ENCODE data around the gene ADGRE2. TPM values are rescaled to one million over a fixed set of nuclear protein-coding genes. Genes with fewer than 3 reads are reported as not detected.
A peak's percentile ranks its signal among the peaks of the same experiment; 100 is the strongest.

ADGRE2 gene
- polyA plus RNA-seq, 3 donors: 13.1 to 91.1 (median 47.6) TPM

- Histone ChIP-seq H2AFZ (ENCODE audit: insufficient read depth, low read depth, low read length, poor library complexity, severe bottlenecking) (no peak overlapping the region), H3K4me2 (replicated peaks; ENCODE audit: extremely low read depth, low read length, poor library complexity, severe bottlenecking) (no peak overlapping the region), H3K4me1 (ENCODE audit: control insufficient read depth in 1 of 2, insufficient read depth in 2 of 2, low read length in 2 of 2) (peaks cover 6 to 7% of the 10 kb centered on the region in 2 donors), H3K27ac (ENCODE audit: low read depth in 1 of 2, low read length in 2 of 2) (no peak overlapping the region), H4K20me1 (ENCODE audit: insufficient read depth, low read length) (peaks cover 23% of the 10 kb centered on the region), H3K9ac (ENCODE audit: insufficient read depth, low read length, poor library complexity, severe bottlenecking) (no peak overlapping the region), H3K27me3 (ENCODE audit: control insufficient read depth in 2 of 2, insufficient read depth in 2 of 2, low read length in 2 of 2) (no peaks in the 10 kb centered on the region), H3K79me2 (ENCODE audit: insufficient read depth, low read length) (peaks cover 33% of the 10 kb centered on the region), H3K4me3 (replicated peaks in 1 of 3; ENCODE audit: low read depth in 2 of 3, low read length in 3 of 3) (no peak overlapping the region), H3K9me3 (replicated peaks in 1 of 2; ENCODE audit: control insufficient read depth in 1 of 2, insufficient read depth in 1 of 2, low read length in 2 of 2) (no peaks in the 10 kb centered on the region), H3K36me3 (replicated peaks in 1 of 2; ENCODE audit: control insufficient read depth in 1 of 2, insufficient read depth in 2 of 2, low read length in 2 of 2) (peaks cover 61 to 69% of the 10 kb centered on the region in 2 donors)
- peaks cover 0 to under 1% (median 0%) of the 10 kb centered on the region in 7 donors for H3K9me3 Mint-ChIP-seq
- H3K4me3 Mint-ChIP-seq: no peak overlapping the region
- no peak for TF ChIP-seq CTCF (IDR thresholded peaks at IDR 0.05)
- no peak for DNase-seq
- WGBS (ENCODE audit: insufficient coverage): 93% methylated on average over 2 of the region's 5 CpGs
- intact Hi-C loops (cut with micrococcal nuclease): no loop called here
- peaks cover 8% of the 10 kb centered on the region for H3K4me1 Mint-ChIP-seq
- H3K27ac Mint-ChIP-seq: peak overlapping the region in 1 of 7 donors; percentile 37
- H3K36me3 Mint-ChIP-seq: peaks cover 61 to 79% of the 10 kb centered on the region in 2 donors
- no peaks in the 10 kb centered on the region for H3K27me3 Mint-ChIP-seq (ENCODE audit: low read depth in 3 of 3)
Measured at GRCh38 chr19:14695471-14695870, 82.9 kb downstream of the ADGRE2 start.

GRCh38 chr19:14694641-14695266 is 83.6 kb downstream of the ADGRE2 start:
- Histone ChIP-seq H3K79me2 (ENCODE audit: insufficient read depth, low read length) (peaks cover 38% of the 10 kb centered on the region), H4K20me1 (ENCODE audit: insufficient read depth, low read length) (peaks cover 21% of the 10 kb centered on the region), H3K4me3 (replicated peaks in 1 of 3; ENCODE audit: low read depth in 2 of 3, low read length in 3 of 3) (no peak overlapping the region), H3K9ac (ENCODE audit: insufficient read depth, low read length, poor library complexity, severe bottlenecking) (no peak overlapping the region), H3K4me1 (ENCODE audit: control insufficient read depth in 1 of 2, insufficient read depth in 2 of 2, low read length in 2 of 2) (peaks cover 8 to 9% of the 10 kb centered on the region in 2 donors), H3K4me2 (replicated peaks; ENCODE audit: extremely low read depth, low read length, poor library complexity, severe bottlenecking) (no peak overlapping the region), H3K27me3 (ENCODE audit: control insufficient read depth in 2 of 2, insufficient read depth in 2 of 2, low read length in 2 of 2) (no peaks in the 10 kb centered on the region), H2AFZ (ENCODE audit: insufficient read depth, low read depth, low read length, poor library complexity, severe bottlenecking) (no peak overlapping the region), H3K9me3 (replicated peaks in 1 of 2; ENCODE audit: control insufficient read depth in 1 of 2, insufficient read depth in 1 of 2, low read length in 2 of 2) (no peaks in the 10 kb centered on the region), H3K27ac (ENCODE audit: low read depth in 1 of 2, low read length in 2 of 2) (no peak overlapping the region), H3K36me3 (replicated peaks in 1 of 2; ENCODE audit: control insufficient read depth in 1 of 2, insufficient read depth in 2 of 2, low read length in 2 of 2) (peaks cover 53 to 62% of the 10 kb centered on the region in 2 donors)
- no peak for TF ChIP-seq CTCF (IDR thresholded peaks at IDR 0.05)
- Mint-ChIP-seq H3K4me1 (peaks cover 9% of the 10 kb centered on the region), H3K36me3 (peaks cover 54 to 72% of the 10 kb centered on the region in 2 donors), H3K4me3 (no peak overlapping the region), H3K9me3 (no peaks in the 10 kb centered on the region), H3K27me3 (ENCODE audit: low read depth in 3 of 3) (no peaks in the 10 kb centered on the region), H3K27ac (no peak overlapping the region)
- WGBS (ENCODE audit: insufficient coverage): 97% methylated on average over 12 of the region's 13 CpGs
- DNase-seq: no peak
- intact Hi-C loops (cut with micrococcal nuclease): no loop called here

Data from CD14-positive monocyte (primary cell).